Natural killer cell (primary cell): ENCODE results near the gene MAP3K21. TPM values are rescaled to one million over a fixed set of nuclear protein-coding genes. Genes with fewer than 3 reads are reported as not detected.

Experiments
- ATAC-seq, 3 donors: fragments of 150-1000 bp in 2 of 3; fragments of 200-7000 bp in 1 of 3; cut with Tn5 transposase; 1 replicate in 1 of 3; 2 replicates in 2 of 3; pipeline ENCODE4 v1.10.0; 2021; ENCODE audit warnings: mild to moderate bottlenecking in 2 of 3, moderate library complexity in 2 of 3
- DNase-seq, 2 donors: peaks; one replicate each; pipeline versions ENCODE4 v3.0.0 to v3.0.0-alpha.2; 2013 to 2021; ENCODE audit warnings: mixed read lengths in 1 of 2
- H3K27ac ChIP-seq: one replicate; pipeline ENCODE4 v1.5.1; 2013; ENCODE audit warnings: mild to moderate bottlenecking, low read length
- H3K27me3 ChIP-seq: one replicate; pipeline ENCODE4 v1.6.1; 2013; ENCODE audit warnings: low read length; ENCODE audit not compliant: control insufficient read depth, insufficient read depth
- H3K36me3 ChIP-seq: one replicate; pipeline ENCODE4 v1.6.1; 2013; ENCODE audit warnings: low read length; ENCODE audit not compliant: control insufficient read depth, insufficient read depth
- H3K4me1 ChIP-seq: one replicate; pipeline ENCODE4 v1.6.1; 2013; ENCODE audit warnings: low read length; ENCODE audit not compliant: control insufficient read depth, insufficient read depth
- H3K4me3 ChIP-seq: one replicate; pipeline ENCODE4 v1.5.1; 2013; ENCODE audit warnings: low read length
- H3K9me3 ChIP-seq: one replicate; pipeline ENCODE4 v1.6.1; 2013; ENCODE audit warnings: low read length; ENCODE audit not compliant: control insufficient read depth, insufficient read depth
- H3K27ac Mint-ChIP-seq, 2 donors: one replicate each; pipeline ENCODE4 v1.8.0; 2022; ENCODE audit warnings: mild to moderate bottlenecking in 2 of 2, mixed read lengths in 2 of 2, moderate library complexity in 1 of 2
- H3K27me3 Mint-ChIP-seq, 2 donors: one replicate each; pipeline ENCODE4 v1.8.0; 2022; ENCODE audit warnings: low read depth in 2 of 2, mixed read lengths in 2 of 2
- H3K36me3 Mint-ChIP-seq: one replicate; pipeline ENCODE4 v1.8.0; 2022; ENCODE audit warnings: mixed read lengths
- H3K4me1 Mint-ChIP-seq, 2 donors: one replicate each; pipeline ENCODE4 v1.8.0; 2022; ENCODE audit warnings: mixed read lengths in 2 of 2
- H3K4me3 Mint-ChIP-seq: one replicate; pipeline ENCODE4 v1.8.0; 2022; ENCODE audit warnings: mild to moderate bottlenecking, moderate library complexity, mixed read lengths
- H3K9me3 Mint-ChIP-seq, 2 donors: one replicate each; pipeline ENCODE4 v1.8.0; 2022; ENCODE audit warnings: mixed read lengths in 2 of 2
- CTCF ChIP-seq: fragments of 200-600 bp; IDR thresholded peaks from one replicate; pipeline ENCODE4 v1.8.0; 2022; ENCODE audit warnings: antibody characterized with exemption
- WGBS: methylation state at CpG from one replicate; pipeline ENCODE4 v1.1.7; 2013; ENCODE audit warnings: missing lambda C conversion rate; ENCODE audit not compliant: insufficient coverage; 5-methylcytosine and 5-hydroxymethylcytosine counted together
- intact Hi-C: fragments of 100-400 bp; cut with micrococcal nuclease; formaldehyde crosslinking; loops from one replicate; pipeline ENCODE4 v1.14.2; 2022
- total RNA-seq, 4 donors: library from RNA; stranded (reverse); fragments of 120-200 nt in 1 of 4; gene quantifications; one replicate each; pipeline versions ENCODE4 v1.2.3 to v1.2.4, GENCODE V29; 2013 to 2022

MAP3K21 gene
- total RNA-seq, 3 donors from 2014 or later (not counting 1 experiment from before 2014, with no cell fraction given): 0.14 to 0.70 (median 0.27) TPM

DNA sequence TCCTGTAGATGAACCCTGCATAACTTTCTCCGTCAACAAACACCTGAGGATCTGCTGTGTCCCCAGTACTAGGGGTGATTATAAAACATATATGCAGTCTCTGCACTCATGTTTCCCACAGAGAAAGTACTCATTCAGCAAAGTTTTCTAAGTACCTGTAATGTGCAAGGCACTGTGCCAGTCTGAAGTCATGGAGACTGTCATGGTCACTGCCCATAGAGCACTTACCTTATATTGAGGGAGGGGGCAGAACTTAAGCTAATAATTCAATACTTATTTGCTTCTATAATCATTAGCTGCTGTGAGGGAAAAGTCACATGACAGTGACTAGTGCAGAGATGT is 41.2 kb downstream of the MAP3K21 start:
- H3K27ac ChIP-seq: no peak overlapping the region
- H3K27me3 Mint-ChIP-seq: peaks cover 2 to 9% of the 10 kb centered on the region in 2 donors
- H3K4me1 ChIP-seq: no peaks in the 10 kb centered on the region
- no peaks in the 10 kb centered on the region for H3K36me3 ChIP-seq
- H3K4me3 ChIP-seq: no peak overlapping the region
- H3K27me3 ChIP-seq: no peaks in the 10 kb centered on the region
- intact Hi-C loops: no loop called here
- no peaks in the 10 kb centered on the region for H3K4me1 Mint-ChIP-seq
- no peak for ATAC-seq
- no peaks in the 10 kb centered on the region for H3K9me3 ChIP-seq
- no peaks in the 10 kb centered on the region for H3K9me3 Mint-ChIP-seq
- no peaks in the 10 kb centered on the region for H3K36me3 Mint-ChIP-seq
- no peak overlapping the region for H3K4me3 Mint-ChIP-seq
- no peak for DNase-seq
- WGBS: 100% methylated on average over 1 of the region's 1 CpG
- no peak for TF ChIP-seq CTCF
- no peak overlapping the region for H3K27ac Mint-ChIP-seq

GRCh38 chr1:233372218-233373120 is 44.9 kb downstream of the MAP3K21 start:
- H3K27ac Mint-ChIP-seq: no peak overlapping the region
- no peaks in the 10 kb centered on the region for H3K4me1 Mint-ChIP-seq
- H3K36me3 ChIP-seq: no peaks in the 10 kb centered on the region
- H3K4me3 ChIP-seq: no peak overlapping the region
- no peaks in the 10 kb centered on the region for H3K36me3 Mint-ChIP-seq
- no peak overlapping the region for H3K4me3 Mint-ChIP-seq
- 83% methylated on average over 9 of the region's 12 CpGs for WGBS
- H3K27ac ChIP-seq: no peak overlapping the region
- H3K27me3 Mint-ChIP-seq: peaks cover 0 to 2% of the 10 kb centered on the region in 2 donors
- TF ChIP-seq CTCF: no peak
- no peaks in the 10 kb centered on the region for H3K4me1 ChIP-seq
- ATAC-seq (no peak), DNase-seq (no peak)
- no peaks in the 10 kb centered on the region for H3K9me3 Mint-ChIP-seq
- H3K9me3 ChIP-seq: no peaks in the 10 kb centered on the region
- H3K27me3 ChIP-seq: no peaks in the 10 kb centered on the region
- intact Hi-C loops: no loop called here

DNA sequence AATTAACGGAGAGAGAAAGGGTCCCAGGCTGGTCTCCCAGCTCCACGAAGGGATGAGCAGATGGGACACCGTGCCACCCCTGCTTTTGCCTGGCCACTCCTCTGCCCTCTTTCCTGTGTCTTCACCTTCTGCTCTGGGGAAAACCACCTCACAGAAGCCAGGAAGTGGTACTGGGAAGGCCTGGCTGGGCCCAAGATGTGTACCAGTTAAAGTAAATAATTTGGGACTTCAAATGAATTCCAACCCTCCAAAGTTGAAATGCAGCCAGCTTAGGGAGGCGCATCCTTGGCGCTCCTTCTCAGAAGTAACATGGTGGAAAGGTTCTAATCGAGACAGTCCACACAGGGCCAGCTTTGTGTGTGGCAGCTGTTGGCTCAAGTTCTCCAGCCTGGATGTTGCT is 45.7 kb downstream of the MAP3K21 start:
- no peaks in the 10 kb centered on the region for H3K4me1 Mint-ChIP-seq
- H3K9me3 Mint-ChIP-seq: no peaks in the 10 kb centered on the region
- Histone ChIP-seq H3K4me3 (no peak overlapping the region), H3K36me3 (no peaks in the 10 kb centered on the region), H3K27me3 (no peaks in the 10 kb centered on the region), H3K4me1 (no peaks in the 10 kb centered on the region), H3K9me3 (no peaks in the 10 kb centered on the region), H3K27ac (no peak overlapping the region)
- no peak for DNase-seq
- H3K36me3 Mint-ChIP-seq: no peaks in the 10 kb centered on the region
- no peak overlapping the region for H3K4me3 Mint-ChIP-seq
- WGBS: 91% methylated on average over 6 of the region's 6 CpGs
- intact Hi-C loops: no loop called here
- H3K27me3 Mint-ChIP-seq: peaks cover 0 to 2% of the 10 kb centered on the region in 2 donors
- no peak overlapping the region for H3K27ac Mint-ChIP-seq
- TF ChIP-seq CTCF: no peak
- no peak for ATAC-seq

DNA sequence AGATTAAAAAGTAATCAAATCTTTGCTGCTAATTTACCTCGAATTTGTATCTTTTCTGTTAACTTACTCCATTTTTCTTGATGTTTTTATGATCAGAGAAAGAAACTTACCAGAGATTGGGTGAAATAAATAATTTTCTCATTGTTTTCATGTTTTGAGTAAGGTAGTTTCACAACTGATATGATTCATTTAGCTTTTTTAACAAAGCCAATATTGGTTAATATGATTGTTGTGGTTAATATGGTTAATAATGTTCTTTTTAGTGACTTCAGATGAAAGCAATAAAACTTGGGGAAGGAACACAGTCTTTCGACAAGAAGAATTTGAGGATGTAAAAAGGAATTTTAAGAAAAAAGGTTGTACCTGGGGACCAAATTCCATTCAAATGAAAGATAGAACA is 48.1 kb downstream of the MAP3K21 start:
- Mint-ChIP-seq H3K36me3 (no peaks in the 10 kb centered on the region), H3K27me3 (no peaks in the 10 kb centered on the region), H3K4me1 (no peaks in the 10 kb centered on the region), H3K9me3 (no peaks in the 10 kb centered on the region), H3K4me3 (no peak overlapping the region), H3K27ac (no peak overlapping the region)
- Histone ChIP-seq H3K4me3 (no peak overlapping the region), H3K9me3 (no peaks in the 10 kb centered on the region), H3K27me3 (no peaks in the 10 kb centered on the region), H3K4me1 (no peaks in the 10 kb centered on the region), H3K27ac (no peak overlapping the region), H3K36me3 (no peaks in the 10 kb centered on the region)
- no peak for TF ChIP-seq CTCF
- 68% methylated on average over 1 of the region's 2 CpGs for WGBS
- intact Hi-C loops: no loop called here
- DNase-seq (no peak), ATAC-seq (no peak)
